ENCODE measurements around the gene DCDC2.
"Not testable (repeated sequence)": the region's sequence is repeated elsewhere in the genome, so short reads cannot be mapped to it uniquely, and the experiment has no call there.

Gene DCDC2

GRCh38 chr6:24357336-24358218 is at the start of gene DCDC2:
Gene DCDC2 (minus strand): TSS chr6:24358059. CDS start chr6:24357750, 309 bp downstream.
- DNase-seq: no peak

DNA sequence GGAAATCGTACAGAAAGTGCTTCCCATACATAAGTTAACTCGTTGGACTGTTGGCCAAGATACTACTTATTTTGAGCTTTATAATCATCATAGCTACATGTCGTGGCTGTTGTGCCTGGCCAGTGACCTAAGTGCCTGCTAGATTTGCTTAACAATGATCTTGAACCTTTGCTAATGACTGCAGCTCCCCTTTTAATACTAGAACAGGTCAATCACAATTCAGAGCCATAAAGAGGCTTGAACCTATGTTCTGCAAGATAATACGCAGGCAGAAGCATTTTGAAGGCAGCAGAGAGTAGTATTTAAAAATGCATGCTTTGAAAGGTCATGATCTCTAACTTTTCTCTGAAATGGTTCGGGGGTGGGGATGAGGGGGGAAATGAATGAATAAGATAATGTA is 47.4 kb upstream of the DCDC2 start:
- no peak for DNase-seq

DNA sequence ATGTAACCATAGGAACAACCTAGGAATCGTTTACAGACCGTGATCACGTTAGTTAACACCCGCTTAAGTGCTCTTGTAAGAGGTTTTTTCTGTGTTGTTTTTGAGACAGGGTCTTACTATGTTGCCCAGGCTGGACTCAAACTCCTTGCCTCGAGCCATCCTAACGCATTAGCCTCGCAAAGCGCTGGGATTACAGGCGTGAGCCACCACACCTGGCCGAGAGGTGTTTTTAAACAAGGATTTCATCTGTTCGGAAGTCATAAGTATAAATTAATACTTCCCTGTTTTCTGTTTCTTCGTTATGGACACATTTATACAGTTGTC is 45.6 kb upstream of the DCDC2 start:
- no peak for DNase-seq

GRCh38 chr6:24402697-24403500 is 45.0 kb upstream of the DCDC2 start, which contains the start of gene MRS2:
Gene MRS2 (plus strand): TSS chr6:24402936. CDS start chr6:24403047, 111 bp downstream.
- DNase-seq: peak; percentile 97

GRCh38 chr6:24401458-24401857 is 43.6 kb upstream of the DCDC2 start:
- no peak for DNase-seq

DNA sequence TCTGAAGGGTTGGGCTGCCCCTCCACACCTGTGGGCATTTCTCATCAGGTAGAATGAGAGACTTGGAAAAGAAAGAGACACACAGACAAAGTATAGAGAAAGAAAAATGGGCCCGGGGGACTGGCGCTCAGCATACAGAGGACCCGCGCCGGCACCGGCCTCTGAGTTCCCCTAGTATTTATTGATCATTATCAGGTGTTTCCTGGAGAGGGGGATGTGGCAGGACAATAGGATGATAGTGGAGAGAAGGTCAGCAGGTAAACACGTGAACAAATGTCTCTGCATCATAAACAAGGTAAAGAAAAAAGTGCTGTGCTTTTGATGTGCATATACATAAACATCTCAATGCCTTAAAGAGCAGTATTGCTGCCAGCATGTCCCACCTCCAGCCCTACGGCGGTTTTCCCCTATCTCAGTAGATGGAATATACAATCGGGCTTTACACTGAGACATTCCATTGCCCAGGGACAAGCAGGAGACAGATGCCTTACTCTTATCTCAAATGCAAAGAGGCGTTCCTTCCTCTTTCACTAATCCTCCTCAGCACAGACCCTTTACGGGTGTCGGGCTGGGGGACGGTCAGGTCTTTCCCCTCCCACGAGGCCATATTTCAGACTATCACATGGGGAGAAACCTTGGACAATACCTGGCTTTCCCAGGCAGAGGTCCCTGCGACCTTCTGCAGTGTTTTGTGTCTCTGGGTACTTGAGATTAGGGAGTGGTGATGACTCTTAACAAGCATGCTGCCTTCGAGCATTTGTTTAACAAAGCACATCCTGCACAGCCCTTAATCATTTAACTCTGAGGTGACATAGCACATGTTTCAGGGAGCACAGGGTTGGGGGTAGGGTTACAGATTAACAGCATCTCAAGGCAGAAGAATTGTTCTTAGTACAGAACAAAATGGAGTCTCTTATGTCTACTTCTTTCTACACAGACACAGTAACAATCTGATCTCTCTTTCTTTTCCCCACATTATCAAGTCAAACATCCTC is 42.5 kb upstream of the DCDC2 start:
- not testable (repeated sequence) for DNase-seq

DNA sequence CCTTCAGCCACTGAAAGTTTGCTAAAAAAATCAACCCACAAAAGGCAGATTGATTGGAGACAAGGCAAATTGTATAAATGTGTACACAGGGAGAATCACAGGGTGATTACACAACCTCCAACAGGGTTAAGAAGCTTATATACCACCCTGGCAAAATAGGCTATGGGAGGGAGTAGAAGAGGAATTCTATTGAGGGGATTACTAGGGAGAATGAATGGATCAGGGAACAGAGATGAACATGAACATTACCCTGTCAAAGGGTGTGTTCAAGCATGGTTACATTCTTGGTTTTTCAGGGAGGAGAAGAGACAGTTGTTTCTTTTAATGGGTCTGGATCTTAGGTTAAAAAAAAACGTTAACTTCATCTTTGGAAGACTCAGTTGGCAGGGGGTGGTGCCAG is 39.8 kb upstream of the DCDC2 start:
- DNase-seq: no peak

GRCh38 chr6:24396824-24397223 is 39.0 kb upstream of the DCDC2 start:
- DNase-seq: no peak

DNA sequence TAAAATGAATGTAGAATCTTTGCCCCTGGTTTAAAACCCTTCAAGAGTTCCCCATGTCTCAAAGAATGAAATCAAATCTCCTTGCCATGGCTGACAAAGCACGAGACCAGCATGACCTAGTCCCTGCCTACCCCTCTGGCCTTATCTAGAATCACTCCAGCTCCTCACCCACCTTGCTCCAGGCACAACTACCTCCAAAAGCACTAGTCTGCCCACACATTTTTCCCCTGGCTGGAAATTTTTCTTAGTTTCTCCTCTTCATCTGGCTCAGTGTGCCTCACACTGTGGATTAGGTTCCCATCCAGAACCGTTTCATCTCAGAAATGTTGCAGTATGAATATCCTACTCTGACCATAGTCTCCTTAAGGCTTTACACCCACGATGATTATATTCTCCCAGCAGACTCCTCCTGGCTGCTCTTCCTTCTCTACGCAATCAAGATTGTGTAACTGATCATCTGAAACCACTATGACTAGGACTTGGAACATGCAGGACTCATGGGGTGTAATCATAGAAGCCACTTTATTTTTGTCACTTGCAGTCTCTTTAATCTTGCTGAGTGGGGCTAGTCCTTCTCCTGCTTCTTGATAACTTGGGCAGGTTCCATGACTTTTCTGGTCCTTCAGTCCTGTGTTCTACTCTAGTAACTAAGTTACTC is 37.0 kb upstream of the DCDC2 start:
- DNase-seq: no peak

DNA sequence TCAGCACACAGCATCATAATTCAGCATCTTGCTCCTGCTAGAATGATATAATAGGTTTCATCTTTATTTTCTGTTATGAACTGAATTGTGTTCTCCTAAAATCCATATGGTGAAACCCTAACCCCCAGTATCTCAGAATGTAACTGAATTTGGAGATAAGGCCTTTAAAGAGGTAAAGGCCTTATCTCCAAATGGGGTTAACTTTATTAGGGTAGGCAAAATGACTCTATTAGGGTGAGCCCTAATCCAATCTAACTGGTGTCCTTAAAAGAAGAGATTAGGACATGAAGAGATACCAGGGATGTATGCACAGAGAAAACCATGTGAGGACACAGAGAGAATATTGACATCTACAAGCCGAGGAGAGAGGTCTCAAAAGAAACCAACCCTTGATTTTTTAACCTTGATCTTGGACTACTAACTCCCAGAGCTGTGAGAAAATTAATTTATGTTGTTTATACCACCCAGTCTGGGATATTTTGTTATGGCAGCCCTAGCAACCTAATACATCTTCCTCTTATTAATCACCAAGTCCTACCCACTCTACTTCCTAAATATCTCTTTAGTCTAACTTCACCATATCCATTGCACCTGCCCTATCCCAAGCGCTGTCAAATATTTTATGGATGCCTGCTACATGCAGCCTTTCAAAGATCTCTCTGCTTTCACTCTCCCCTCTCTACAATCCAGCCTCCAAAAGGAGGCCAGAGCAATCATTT is 36.4 kb upstream of the DCDC2 start:
- DNase-seq: no peak

DNA sequence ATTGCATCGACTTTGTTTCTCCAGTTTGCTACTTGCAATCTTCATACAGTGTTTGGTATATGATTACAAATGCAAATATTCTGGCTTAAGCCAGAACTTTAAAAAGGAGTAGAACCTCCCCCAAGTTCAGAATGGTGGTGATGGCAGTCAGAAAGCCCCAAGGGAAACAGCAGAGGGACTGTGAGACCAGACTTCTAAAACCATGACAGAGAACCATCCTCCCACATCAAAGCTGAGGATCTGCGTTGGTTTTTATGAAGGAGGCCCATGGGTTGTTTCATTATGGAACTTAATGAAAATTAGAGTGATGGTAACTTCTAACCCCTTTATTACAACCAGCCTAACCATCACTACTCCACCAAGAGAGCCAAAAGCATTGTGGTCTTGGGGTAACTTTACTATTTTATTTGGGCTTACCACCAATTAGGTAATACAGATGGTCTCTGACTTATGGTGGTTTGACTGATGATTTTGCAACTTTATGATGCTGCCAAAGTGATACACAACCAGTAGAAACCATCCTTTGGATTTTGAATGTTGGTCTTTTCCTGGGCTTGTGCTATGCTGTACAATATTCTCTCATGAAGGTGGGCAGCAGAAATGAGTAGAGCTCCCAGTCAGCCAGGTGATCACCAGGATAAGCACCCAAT is 34.0 kb upstream of the DCDC2 start:
- DNase-seq: no peak

DNA sequence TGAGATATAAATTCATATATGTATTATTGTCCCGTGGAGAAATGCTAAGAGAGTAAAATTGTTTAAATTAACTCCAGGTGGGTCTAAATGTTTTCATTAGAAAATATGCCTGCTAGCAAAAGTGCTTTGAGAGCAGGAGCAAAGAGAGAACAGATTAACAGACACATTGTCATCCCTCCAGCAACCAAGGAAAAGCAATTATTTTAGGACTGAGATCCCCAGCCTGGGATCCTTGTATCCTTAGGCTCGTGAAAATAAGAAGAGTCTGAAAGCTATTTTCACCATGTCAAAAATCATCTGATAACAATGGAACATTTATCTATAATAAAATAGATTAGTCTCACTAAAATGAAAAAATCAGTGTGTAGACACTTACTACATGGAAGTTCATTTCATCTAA is 33.3 kb upstream of the DCDC2 start:
- DNase-seq: no peak

DNA sequence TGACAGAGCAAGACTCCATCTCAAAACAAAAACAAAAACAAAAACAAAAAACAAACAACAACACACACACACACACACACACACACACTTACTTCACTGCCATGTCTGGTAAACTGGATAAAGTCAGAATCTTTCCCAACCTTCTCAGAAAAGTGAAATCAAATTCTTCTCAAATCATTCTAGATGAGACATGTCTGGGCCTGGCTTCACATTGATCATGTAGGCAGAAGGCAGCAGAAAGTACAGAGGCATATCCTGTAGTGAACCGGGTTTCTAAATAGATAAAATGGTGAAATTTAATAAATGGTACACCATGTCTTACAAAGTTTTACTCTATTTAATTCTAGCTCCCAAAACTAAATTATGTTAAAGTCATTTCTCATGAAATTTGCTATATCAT is 30.0 kb upstream of the DCDC2 start:
- DNase-seq: no peak

- DNase-seq: no peak
These were observed 27.8 kb upstream of the DCDC2 start for GRCh38 chr6:24385536-24386269.

DNA sequence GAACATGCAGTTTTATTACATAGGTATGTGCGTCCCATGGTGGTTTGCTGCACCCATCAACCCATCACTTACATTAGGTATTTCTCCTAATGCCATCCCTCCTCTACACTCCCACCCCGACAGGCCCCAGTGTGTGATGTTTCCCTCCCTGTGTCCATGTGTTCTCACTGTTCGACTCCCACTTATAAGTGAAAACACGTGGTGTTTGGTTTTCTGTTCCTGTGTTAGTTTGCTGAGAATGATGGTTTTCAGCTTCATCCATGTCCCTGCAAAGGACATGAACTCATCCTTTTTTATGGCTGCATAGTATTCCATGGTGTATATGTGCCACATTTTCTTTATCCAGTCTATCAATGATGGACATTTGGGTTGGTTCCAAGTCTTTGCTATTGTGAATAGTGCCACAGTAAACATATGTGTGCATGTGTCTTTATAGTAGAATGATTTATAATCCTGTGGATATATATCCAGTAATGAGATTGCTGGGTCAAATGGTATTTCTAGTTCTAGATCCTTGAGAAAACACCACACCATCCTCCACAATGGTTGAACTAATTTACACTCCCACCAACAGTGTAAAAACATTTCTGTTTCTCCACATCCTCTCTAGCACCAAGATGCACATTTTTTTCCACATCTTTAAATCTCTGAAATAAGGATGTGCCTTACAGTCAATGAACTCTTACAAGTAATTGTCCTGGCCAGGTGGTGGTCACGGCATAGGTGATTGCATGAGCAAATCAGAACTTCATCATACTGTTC is 26.7 kb upstream of the DCDC2 start:
- DNase-seq: not testable (repeated sequence)

DNA sequence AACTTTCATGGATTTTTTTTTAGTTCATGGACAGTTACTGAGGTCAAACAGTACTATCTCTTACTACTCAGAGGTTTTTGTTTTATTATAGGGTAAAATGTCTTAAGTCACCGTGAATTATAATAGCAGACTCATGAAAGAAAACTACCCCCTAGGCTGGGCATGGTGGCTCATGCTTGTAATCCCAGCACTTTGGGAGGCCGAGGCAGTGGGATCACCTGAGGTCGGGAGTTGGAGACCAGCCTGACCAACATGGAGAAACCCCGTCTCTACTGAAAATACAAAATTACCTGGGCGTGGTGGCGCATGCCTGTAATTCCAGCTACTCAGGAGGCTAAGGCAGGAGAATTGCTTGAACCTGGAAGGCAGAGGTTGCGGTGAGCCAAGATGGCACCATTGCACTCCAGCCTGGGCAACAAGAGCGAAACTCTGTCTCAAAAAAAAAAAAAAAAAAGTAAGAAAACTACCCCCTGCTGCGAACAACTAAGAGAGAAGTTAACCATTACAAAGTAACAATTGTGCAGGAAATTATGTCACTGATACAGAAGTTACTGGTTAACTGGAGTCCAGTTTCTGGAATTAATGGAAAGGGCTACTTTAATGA is 25.1 kb upstream of the DCDC2 start:
- DNase-seq: not testable (repeated sequence)

DNA sequence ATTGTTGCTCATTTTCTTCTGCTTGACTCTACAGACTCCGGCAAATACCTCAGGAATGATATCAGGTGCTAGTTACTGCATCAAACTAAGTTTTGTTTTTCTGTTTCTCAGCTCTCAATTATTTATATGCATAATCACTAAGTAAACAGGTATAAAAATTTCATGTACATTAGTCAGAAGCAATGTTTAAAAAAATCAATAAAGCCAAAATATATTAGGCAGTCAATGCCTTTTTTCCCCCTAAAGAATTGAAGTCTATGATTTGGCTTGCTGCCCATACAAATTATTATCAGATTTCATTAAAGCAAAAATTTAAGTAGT is 24.3 kb upstream of the DCDC2 start:
- no peak for DNase-seq

GRCh38 chr6:24381476-24382219 is 23.8 kb upstream of the DCDC2 start:
- no peak for DNase-seq
